GM19043 (cell line): ENCODE results near the gene MYMX.
"Not testable (repeated sequence)": the region's sequence is repeated elsewhere in the genome, so short reads cannot be mapped to it uniquely, and the experiment has no call there.

ENCODE experiments used
- ATAC-seq: cut with Tn5 transposase; IDR thresholded peaks from one replicate; pipeline ENCODE4 v1.9.1; 2021; ENCODE audit warnings: low read depth; ENCODE audit not compliant: unreplicated experiment

MYMX gene

DNA sequence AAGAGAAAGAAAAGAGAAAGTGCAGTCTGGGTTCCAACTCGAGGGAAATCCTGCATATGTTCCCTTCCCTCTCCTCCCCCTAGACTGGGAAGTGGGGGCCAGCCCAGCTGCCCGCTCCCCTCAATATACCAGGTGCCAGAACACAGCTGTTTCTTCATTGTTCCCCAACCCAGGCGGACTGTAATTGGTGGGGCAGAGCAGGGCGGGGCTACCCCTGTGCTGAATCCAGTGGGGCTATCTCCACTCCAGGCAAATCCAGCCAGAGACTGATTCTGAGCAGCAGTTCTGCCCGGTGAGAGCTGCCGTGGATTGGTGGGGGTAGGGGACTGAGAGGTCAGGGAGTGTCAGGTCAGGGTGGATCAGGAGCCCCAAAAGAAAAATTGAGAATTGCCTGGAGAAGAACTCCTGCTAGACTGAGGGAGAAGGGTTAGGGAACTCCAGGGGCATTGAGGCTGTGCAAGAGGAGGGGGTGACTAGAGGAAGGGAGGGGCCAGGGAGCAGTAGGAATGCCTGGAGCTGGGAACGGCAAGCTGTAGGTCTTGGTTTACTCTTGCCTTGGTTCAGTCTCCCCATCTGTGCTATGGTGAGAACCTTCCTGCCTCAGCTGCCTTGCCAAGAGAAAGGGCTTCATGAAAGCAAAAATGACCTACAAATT, at the start of gene MYMX:
MYMX (plus strand) TSS at position 250 of the 655 bp plus-strand sequence. CDS start 546 bp downstream, outside the sequence.
- ATAC-seq = no peak

DNA sequence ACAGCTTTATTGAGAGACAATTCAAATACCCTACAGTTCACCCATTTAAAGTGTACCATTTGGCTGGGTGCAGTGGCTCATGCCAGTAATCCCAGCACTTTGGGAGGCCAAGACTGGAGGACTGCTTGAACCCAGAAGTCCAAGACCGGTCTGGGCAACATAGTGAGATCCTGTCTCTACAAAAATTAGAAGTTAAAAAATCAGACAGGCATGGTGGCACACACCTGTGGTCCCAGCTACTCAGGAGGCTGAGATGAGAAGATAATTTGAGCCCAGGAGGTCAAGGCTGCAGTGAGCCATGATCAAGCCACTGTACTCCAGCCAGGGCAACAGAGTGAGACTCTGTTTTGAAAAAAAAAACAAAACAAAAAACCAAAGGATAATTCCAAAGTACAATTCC, 49.2 kb upstream of the MYMX start:
- no peak for ATAC-seq

GRCh38 chr6:44169154-44169553, 47.6 kb upstream of the MYMX start:
- no peak for ATAC-seq

- no peak for ATAC-seq
Observed at GRCh38 chr6:44169886-44170570, 46.7 kb upstream of the MYMX start.

DNA sequence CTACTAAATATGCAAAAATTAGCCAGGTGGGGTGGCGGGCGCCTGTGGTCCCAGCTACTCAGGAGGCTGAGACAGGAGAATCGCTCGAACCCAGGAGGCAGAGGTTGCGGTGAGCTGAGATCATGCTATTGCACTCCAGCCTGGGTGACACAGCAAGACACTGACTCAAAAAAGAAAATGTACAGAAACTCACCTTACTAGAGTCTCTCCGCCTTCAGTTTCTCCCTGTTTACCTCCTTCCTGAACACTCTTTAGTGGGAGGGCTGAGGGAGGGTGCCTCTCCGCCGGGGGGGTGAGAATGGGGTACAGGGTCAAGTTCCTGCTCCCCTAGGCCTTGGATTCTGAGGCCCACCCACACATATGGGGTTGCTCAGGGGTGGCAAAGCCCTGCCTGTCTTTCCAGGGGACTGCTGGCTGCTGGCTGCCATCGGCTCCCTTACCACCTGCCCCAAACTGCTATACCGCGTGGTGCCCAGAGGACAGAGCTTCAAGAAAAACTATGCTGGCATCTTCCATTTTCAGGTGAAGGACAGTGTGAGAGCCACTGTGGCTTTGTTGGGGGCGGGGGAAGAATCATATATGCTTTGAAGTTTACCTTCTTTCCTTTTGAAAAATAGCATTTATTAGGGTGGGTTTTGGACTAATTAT, 44.7 kb upstream of the MYMX start:
- ATAC-seq = no peak

DNA sequence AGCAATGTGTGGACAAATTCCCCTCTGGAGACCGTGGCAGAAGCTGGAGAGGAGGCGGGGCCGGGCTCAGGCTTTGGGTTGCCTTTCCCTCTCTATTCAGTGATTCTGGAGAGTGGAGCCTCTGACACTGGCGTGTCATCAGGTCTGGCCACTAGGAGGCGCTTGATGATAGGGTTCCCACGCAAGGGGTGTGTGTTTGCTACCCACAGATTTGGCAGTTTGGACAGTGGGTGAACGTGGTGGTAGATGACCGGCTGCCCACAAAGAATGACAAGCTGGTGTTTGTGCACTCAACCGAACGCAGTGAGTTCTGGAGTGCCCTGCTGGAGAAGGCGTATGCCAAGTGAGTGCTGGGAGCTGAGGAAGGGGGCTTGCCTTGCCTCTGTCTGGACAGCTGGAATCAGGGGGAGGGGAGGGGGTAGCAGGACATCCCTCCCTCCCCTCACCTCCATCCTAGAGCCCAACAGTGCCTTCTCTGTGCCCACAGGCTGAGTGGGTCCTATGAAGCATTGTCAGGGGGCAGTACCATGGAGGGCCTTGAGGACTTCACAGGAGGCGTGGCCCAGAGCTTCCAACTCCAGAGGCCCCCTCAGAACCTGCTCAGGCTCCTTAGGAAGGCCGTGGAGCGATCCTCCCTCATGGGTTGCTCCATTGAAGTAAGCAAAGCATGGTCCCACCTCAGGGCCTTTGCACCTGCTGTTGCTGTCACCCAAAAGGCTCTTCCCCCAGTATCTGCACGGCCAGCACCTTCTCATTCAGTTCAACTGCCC, 43.8 kb upstream of the MYMX start:
- ATAC-seq = peak; percentile 69

DNA sequence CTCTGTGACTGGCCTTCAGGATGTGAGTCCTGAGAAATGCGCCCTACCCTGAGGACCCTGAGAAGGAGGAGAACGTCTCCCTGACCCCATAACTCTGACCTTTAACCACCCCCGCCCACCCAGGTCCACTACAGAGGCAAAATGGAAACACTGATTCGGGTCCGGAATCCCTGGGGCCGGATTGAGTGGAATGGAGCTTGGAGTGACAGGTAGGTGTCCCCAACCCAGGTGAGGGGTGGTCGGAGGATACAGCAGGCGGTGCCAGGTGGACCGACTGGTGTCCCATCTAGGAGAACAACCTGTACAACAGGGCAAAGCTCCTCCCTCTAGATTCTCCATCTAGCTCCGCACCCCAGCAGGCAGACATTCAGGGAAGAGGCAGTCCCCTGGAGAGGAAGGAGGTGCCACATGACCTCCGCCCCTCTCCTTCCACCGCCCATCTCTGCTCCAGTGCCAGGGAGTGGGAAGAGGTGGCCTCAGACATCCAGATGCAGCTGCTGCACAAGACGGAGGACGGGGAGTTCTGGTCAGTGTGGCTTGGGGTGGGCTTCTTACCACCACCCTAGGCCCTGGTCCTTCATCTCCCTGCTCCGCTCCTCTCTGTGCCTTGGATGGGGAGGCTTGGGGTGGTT, 40.5 kb upstream of the MYMX start:
- ATAC-seq = no peak

- peak; percentile 55 for ATAC-seq
Observed at GRCh38 chr6:44176762-44177509, 39.8 kb upstream of the MYMX start.

- ATAC-seq = no peak
Observed at GRCh38 chr6:44177691-44178423, 38.9 kb upstream of the MYMX start.

GRCh38 chr6:44178424-44179071, 38.2 kb upstream of the MYMX start:
- ATAC-seq = no peak

DNA sequence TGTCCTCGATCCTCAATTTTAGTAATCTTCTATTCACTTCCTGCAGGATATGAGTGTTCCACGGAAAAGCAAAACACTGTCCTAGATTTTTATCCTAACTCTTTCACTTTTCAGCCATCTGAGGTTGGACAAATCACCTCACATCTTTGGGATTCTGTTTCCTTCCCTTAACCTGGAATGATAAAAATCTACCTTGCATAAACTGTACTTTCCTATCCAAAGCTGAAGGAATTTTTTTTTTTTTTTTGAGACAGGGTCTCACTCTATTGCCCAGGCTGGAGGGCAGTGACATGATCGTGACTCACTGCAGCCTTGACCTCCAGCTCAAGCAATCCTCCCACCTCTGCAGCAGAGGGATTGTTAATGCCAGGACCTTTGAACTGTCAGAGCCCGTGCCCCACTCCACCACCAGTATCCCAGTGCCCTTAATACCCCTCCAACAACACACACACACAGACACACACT, 37.6 kb upstream of the MYMX start:
- no peak for ATAC-seq

GRCh38 chr6:44179648-44180047, 37.1 kb upstream of the MYMX start:
- no peak for ATAC-seq

DNA sequence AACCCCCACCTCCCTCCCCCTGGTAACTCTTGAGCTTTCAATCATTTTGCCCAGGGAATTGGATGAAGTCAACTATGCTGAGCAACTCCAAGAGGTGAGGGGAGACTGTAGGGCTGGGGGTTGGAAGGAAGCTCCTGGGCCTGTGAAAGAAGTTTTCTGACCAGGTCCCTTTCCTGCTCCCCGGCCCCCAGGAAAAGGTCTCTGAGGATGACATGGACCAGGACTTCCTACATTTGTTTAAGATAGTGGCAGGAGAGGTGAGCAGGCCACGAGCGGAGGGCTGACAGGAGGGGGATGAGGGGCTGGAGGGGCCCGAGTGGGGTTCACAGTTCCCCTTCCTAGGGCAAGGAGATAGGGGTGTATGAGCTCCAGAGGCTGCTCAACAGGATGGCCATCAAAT, 36.3 kb upstream of the MYMX start:
- no peak for ATAC-seq

DNA sequence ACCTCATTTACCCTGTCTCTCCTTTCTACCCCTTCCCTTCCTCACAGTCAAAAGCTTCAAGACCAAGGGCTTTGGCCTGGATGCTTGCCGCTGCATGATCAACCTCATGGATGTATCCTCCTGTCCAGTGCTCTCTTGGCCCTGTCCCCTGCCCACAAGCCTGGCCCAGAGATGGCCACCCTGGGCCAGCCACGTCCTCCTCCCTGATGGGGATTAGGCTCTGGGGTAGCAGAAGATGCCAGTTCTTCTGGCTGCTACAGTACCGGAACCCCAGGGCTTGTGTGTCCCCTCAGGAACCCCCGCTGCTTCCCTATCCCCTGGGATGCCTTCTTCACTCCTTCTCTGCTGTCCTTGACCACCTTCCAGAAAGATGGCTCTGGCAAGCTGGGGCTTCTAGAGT, 35.8 kb upstream of the MYMX start:
- no peak for ATAC-seq

- ATAC-seq = not testable (repeated sequence)
Observed at GRCh38 chr6:44181784-44182183, 34.9 kb upstream of the MYMX start.

- ATAC-seq = no peak
Observed at GRCh38 chr6:44182911-44183390, 33.8 kb upstream of the MYMX start.

DNA sequence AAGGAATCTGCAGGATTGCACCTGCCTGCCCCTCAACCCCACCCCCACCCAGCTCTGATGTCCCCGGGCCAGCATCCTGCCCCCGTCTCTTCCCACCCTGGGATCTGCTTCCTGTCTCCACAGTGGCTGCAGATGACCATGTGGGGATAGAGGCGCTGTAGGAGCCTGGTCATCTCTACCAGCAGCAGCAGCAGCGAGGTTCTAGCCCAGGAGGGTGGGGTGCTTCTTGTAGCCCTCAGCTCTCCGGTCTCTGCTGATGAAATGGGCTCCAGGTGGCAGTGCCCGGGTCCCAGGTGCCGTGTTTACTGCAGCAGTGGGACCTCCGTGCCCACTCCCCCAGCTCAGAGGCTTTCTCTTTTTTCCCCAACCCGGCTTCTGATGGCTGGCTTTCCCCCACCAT, 32.9 kb upstream of the MYMX start:
- ATAC-seq = no peak

DNA sequence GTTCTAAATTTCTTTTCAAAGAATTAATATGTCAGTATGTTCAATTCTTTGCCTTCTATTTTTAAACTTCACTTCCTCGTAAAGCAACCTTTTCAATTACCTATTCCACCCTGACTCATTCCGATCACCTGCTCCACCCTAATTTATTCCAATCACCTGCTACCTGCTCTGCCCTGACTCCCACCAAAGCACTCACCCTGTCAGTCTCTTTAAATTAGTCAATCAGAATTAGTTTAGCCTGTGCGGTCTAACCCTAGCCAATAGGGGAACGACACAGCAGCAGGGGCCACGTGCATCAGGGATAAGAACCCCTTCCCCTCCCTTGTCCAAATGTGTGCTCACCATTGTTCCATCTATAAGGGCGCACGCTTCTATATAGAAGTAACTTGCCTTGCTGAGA, 31.4 kb upstream of the MYMX start:
- ATAC-seq = not testable (repeated sequence)
